ENCODE data around the gene ABHD6. TPM values are rescaled to one million over a fixed set of nuclear protein-coding genes. Genes with fewer than 3 reads are reported as not detected.
"Not testable (repeated sequence)": the region's sequence is repeated elsewhere in the genome, so short reads cannot be mapped to it uniquely, and the experiment has no call there.

The ABHD6 gene
- total RNA-seq, 6 donors from 2014 or later = 9.7 to 54.7 (median 16.9) TPM

DNA sequence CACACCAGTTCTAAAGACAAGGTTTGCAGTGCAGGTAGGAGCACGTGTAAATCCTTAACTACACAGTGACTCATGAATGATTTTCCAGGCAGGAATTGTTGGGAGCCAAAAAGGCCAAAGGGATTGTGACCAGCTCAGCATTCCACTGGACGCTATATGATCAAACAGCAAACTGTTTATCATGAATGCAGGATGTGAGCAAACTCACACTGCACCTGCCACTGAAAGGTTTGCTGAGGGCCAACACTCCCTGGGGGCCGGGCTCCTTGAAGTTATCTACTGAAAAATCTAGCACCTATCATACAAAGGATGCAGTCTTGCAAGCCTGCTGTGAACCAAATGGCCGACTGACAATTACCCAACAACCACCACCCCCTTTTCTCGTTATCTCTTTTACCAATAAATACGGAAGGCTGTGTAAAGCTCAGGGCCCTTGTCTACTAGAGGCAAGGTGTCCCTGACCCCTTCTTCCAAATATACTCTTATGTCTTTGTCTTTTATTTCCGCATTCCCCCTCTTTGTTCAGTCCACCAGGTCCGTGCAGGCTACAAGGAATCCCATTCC lies 15.3 kb upstream of the ABHD6 start:
- peaks cover 4 to 8% (median 7%) of the 10 kb centered on the region in 4 donors for H3K4me1 ChIP-seq
- no peak for TF ChIP-seq EP300 (IDR thresholded peaks at IDR 0.05)
- TF ChIP-seq, protein P1, sequence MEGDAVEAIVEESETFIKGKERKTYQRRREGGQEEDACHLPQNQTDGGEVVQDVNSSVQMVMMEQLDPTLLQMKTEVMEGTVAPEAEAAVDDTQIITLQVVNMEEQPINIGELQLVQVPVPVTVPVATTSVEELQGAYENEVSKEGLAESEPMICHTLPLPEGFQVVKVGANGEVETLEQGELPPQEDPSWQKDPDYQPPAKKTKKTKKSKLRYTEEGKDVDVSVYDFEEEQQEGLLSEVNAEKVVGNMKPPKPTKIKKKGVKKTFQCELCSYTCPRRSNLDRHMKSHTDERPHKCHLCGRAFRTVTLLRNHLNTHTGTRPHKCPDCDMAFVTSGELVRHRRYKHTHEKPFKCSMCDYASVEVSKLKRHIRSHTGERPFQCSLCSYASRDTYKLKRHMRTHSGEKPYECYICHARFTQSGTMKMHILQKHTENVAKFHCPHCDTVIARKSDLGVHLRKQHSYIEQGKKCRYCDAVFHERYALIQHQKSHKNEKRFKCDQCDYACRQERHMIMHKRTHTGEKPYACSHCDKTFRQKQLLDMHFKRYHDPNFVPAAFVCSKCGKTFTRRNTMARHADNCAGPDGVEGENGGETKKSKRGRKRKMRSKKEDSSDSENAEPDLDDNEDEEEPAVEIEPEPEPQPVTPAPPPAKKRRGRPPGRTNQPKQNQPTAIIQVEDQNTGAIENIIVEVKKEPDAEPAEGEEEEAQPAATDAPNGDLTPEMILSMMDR (IDR thresholded peaks at IDR 0.05) = no peak
- TF ChIP-seq POLR2A (IDR thresholded peaks at IDR 0.05) = no peak
- no peak for TF ChIP-seq POLR2AphosphoS5 (IDR thresholded peaks at IDR 0.05)
- ATAC-seq (ENCODE audit: low FRiP score in 2 of 2) (no peak), DNase-seq (no peak)
- 79 to 83% methylated on average over 8 of the region's 8 CpGs for WGBS, 2 donors
- no peaks in the 10 kb centered on the region for H3K36me3 ChIP-seq
- no peaks in the 10 kb centered on the region for H3K9me3 ChIP-seq
- no peak overlapping the region for H3K27ac ChIP-seq
- no peaks in the 10 kb centered on the region for H3K27me3 ChIP-seq
- H3K4me3 ChIP-seq = no peak overlapping the region

DNA sequence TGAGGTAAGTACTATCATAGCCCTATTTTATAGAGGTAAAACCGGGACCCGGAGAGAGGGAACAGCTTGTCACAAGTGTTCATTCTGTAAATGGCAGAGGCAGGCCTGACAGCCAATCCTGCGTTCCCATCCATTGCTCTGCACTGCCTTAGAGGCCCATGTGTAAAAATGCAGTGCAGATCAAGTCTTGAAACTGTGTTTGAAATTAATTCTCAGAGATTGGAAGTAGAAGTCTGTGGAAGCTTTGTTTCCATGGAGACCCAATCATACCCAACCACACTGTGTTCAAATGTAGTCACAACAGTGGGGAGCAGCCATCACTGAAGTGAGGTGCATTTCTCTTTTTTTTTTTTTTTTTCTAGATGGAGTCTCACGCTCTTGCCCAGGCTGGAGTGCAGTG lies 13.7 kb upstream of the ABHD6 start:
- no peaks in the 10 kb centered on the region for H3K27me3 ChIP-seq
- DNase-seq (no peak), ATAC-seq (ENCODE audit: low FRiP score in 2 of 2) (no peak)
- no peaks in the 10 kb centered on the region for H3K4me1 ChIP-seq
- no peak overlapping the region for H3K27ac ChIP-seq
- H3K36me3 ChIP-seq = no peaks in the 10 kb centered on the region
- TF ChIP-seq EP300 (IDR thresholded peaks at IDR 0.05) = no peak
- no peak for TF ChIP-seq POLR2AphosphoS5 (IDR thresholded peaks at IDR 0.05)
- TF ChIP-seq POLR2A (IDR thresholded peaks at IDR 0.05) = no peak
- TF ChIP-seq, protein P1 (IDR thresholded peaks at IDR 0.05) = no peak
- H3K9me3 ChIP-seq = no peaks in the 10 kb centered on the region
- 91 to 94% methylated on average over 4 of the region's 4 CpGs for WGBS, 2 donors
- H3K4me3 ChIP-seq = no peak overlapping the region

GRCh38 chr3:58227933-58228332 lies 9.7 kb upstream of the ABHD6 start:
- H3K27ac ChIP-seq; H3K4me1 ChIP-seq; H3K4me3 ChIP-seq; H3K9me3 ChIP-seq; DNase-seq; H3K27me3 ChIP-seq; H3K36me3 ChIP-seq; ATAC-seq (ENCODE audit: low FRiP score in 2 of 2): not testable (repeated sequence)
- WGBS, 2 donors = 90 to 94% methylated on average over 3 of the region's 3 CpGs

DNA sequence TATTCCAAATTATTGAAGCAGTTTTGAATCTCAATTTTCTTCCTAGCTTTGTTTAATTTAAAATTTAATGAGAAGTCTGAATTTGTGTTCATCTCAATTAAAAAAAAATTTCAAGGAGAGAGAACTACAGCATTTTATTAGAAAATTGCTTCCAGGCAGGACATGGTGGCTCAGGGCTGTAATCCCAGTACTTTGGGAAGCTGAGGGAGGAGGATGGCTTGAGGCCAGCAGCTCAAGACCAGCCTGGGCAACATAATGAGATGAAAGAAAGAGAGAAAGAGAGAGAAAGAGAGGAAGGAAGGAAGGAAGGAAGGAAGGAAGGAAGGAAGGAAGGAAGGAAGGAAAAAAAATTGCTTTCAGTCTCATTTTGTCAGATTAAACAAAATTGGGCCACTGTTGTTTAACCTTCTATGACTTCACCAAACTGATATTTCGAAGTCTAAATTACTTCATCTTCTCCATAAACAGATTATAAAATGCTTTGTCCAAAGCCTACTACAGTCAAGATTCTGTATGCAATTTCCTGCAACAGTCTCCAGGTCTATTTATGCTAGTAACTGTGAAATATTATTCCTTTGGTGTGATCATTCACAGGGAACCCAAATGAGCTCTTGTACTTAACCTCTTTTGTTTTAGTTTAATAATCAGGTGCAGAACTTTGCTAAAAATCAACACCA lies 6.6 kb upstream of the ABHD6 start:
- H3K9me3 ChIP-seq = no peaks in the 10 kb centered on the region
- no peaks in the 10 kb centered on the region for H3K4me1 ChIP-seq
- 0 to 13% methylated on average over 1 of the region's 1 CpG for WGBS, 2 donors
- TF ChIP-seq POLR2A (IDR thresholded peaks at IDR 0.05) = no peak
- H3K36me3 ChIP-seq = no peaks in the 10 kb centered on the region
- ATAC-seq (ENCODE audit: low FRiP score in 2 of 2) = no peak
- H3K4me3 ChIP-seq = no peak overlapping the region
- no peak for DNase-seq
- H3K27me3 ChIP-seq = no peaks in the 10 kb centered on the region
- H3K27ac ChIP-seq = no peak overlapping the region

GRCh38 chr3:58231666-58232065 lies 5.9 kb upstream of the ABHD6 start:
- H3K4me3 ChIP-seq = no peak overlapping the region
- H3K36me3 ChIP-seq = no peaks in the 10 kb centered on the region
- H3K27ac ChIP-seq = no peak overlapping the region
- 36 to 60% methylated on average over 2 of the region's 2 CpGs for WGBS, 2 donors
- peaks cover 3 to 5% (median 4%) of the 10 kb centered on the region in 4 donors for H3K4me1 ChIP-seq
- no peaks in the 10 kb centered on the region for H3K27me3 ChIP-seq
- ATAC-seq (ENCODE audit: low FRiP score in 2 of 2) = no peak
- TF ChIP-seq EP300 (IDR thresholded peaks at IDR 0.05) = no peak
- TF ChIP-seq POLR2A (IDR thresholded peaks at IDR 0.05) = no peak
- TF ChIP-seq, protein P1 (IDR thresholded peaks at IDR 0.05) = no peak
- TF ChIP-seq POLR2AphosphoS5 (IDR thresholded peaks at IDR 0.05) = no peak
- no peak for DNase-seq
- no peaks in the 10 kb centered on the region for H3K9me3 ChIP-seq

GRCh38 chr3:58234516-58234931 lies 3.1 kb upstream of the ABHD6 start:
- H3K36me3 ChIP-seq = no peaks in the 10 kb centered on the region
- peaks cover 14 to 22% (median 18%) of the 10 kb centered on the region in 4 donors for H3K4me1 ChIP-seq
- 58 to 59% methylated on average over 4 of the region's 4 CpGs for WGBS, 2 donors
- ATAC-seq (ENCODE audit: low FRiP score in 2 of 2) = no peak
- no peak overlapping the region for H3K27ac ChIP-seq
- H3K9me3 ChIP-seq = no peaks in the 10 kb centered on the region
- H3K27me3 ChIP-seq = no peaks in the 10 kb centered on the region
- H3K4me3 ChIP-seq = no peak overlapping the region
- DNase-seq = no peak
- TF ChIP-seq, protein P1 (IDR thresholded peaks at IDR 0.05) = no peak
- TF ChIP-seq EP300 (IDR thresholded peaks at IDR 0.05) (no peak), POLR2AphosphoS5 (IDR thresholded peaks at IDR 0.05) (no peak), POLR2A (IDR thresholded peaks at IDR 0.05) (no peak)

Measured in upper lobe of left lung (tissue), 6 donors.